WTC11 (cell line): ENCODE measurements around the gene COL19A1. TPM values are rescaled to one million over a fixed set of nuclear protein-coding genes. Genes with fewer than 3 reads are reported as not detected.

Experiments used
- ATAC-seq: fragments of 200-7000 bp; cut with Tn5 transposase; 2 replicates; pipeline ENCODE4 v1.10.0; 2021; ENCODE audit warnings: mild to moderate bottlenecking, moderate library complexity
- CTCF ChIA-PET: fragments of 300-600 bp; sonication (Branson Sonifier 250); formaldehyde crosslinking; loops from one replicate; lab custom pipeline; 2021; ENCODE audit warnings: antibody characterized with exemption; lab: Charles Lee
- POLR2A ChIA-PET: fragments of 350-600 bp; sonication (Branson Sonifier 250); formaldehyde crosslinking; loops from one replicate; lab custom pipeline; 2021; ENCODE audit warnings: antibody characterized with exemption; lab: Charles Lee
- DNase-seq: peaks from one replicate; pipeline ENCODE4 v3.0.0; 2021; ENCODE audit warnings: low spot score
- H3K27ac Mint-ChIP-seq: 2 replicates; pipeline ENCODE4 v1.8.0; 2021; ENCODE audit warnings: mixed read lengths
- H3K27me3 Mint-ChIP-seq: 2 replicates; pipeline ENCODE4 v1.8.0; 2021; ENCODE audit warnings: low read depth, mild to moderate bottlenecking, moderate library complexity, mixed read lengths
- H3K36me3 Mint-ChIP-seq: 2 replicates; pipeline ENCODE4 v1.8.0; 2021; ENCODE audit warnings: mixed read lengths
- H3K4me1 Mint-ChIP-seq: 2 replicates; pipeline ENCODE4 v1.8.0; 2022; ENCODE audit warnings: mixed read lengths
- H3K4me3 Mint-ChIP-seq: 2 replicates; pipeline ENCODE4 v1.8.0; 2021; ENCODE audit warnings: mild to moderate bottlenecking, moderate library complexity, mixed read lengths
- H3K9me3 Mint-ChIP-seq: 2 replicates; pipeline ENCODE4 v1.8.0; 2021; ENCODE audit warnings: mixed read lengths
- AFF4 ChIP-seq: sonication (generic); formaldehyde crosslinking; IDR thresholded peaks from 2 replicates; pipeline ENCODE4 v1.8.1; 2023; ENCODE audit warnings: mild to moderate bottlenecking, missing genetic modification reagents, borderline replicate concordance
- CREM ChIP-seq: sonication (generic); formaldehyde crosslinking; IDR thresholded peaks from 2 replicates; pipeline ENCODE4 v1.8.1; 2022; ENCODE audit warnings: mild to moderate bottlenecking, missing genetic modification reagents, moderate library complexity
- E2F1 ChIP-seq: sonication (generic); formaldehyde crosslinking; IDR thresholded peaks from 2 replicates; pipeline ENCODE4 v1.8.0; 2022; ENCODE audit warnings: mild to moderate bottlenecking, missing genetic modification reagents
- ELF4 ChIP-seq: sonication (generic); formaldehyde crosslinking; IDR thresholded peaks from 2 replicates; pipeline ENCODE4 v1.8.1; 2022; ENCODE audit warnings: low read depth, mild to moderate bottlenecking, moderate library complexity, missing genetic modification reagents
- KAT7 ChIP-seq: sonication (generic); formaldehyde crosslinking; IDR thresholded peaks from 2 replicates; pipeline ENCODE4 v1.8.1; 2023; ENCODE audit warnings: missing genetic modification reagents, mild to moderate bottlenecking, borderline replicate concordance
- MXD4 ChIP-seq: fragments of 250-450 bp; sonication (Bioruptor Pico); IDR thresholded peaks from 2 replicates; pipeline ENCODE4 v1.8.0; 2021; ENCODE audit warnings: mild to moderate bottlenecking, moderate library complexity, borderline replicate concordance
- NR2C2 ChIP-seq: sonication (generic); formaldehyde crosslinking; IDR thresholded peaks from 2 replicates; pipeline ENCODE4 v1.8.0; 2022; ENCODE audit warnings: mild to moderate bottlenecking, missing genetic modification reagents
- PRDM15 ChIP-seq: sonication (generic); formaldehyde crosslinking; IDR thresholded peaks from 2 replicates; pipeline ENCODE4 v1.8.0; 2022; ENCODE audit warnings: missing genetic modification reagents
- ZNF219 ChIP-seq: sonication (generic); formaldehyde crosslinking; IDR thresholded peaks from 2 replicates; pipeline ENCODE4 v1.8.0; 2023; ENCODE audit warnings: missing genetic modification reagents, mild to moderate bottlenecking, borderline replicate concordance
- ZNF512 ChIP-seq: sonication (generic); formaldehyde crosslinking; IDR thresholded peaks from 2 replicates; pipeline ENCODE4 v1.8.1; 2022; ENCODE audit warnings: missing genetic modification reagents, borderline replicate concordance
- ZSCAN18 ChIP-seq: fragments of 250-450 bp; sonication (Bioruptor Pico); IDR thresholded peaks from 2 replicates; pipeline ENCODE4 v2.1.2; 2022; ENCODE audit warnings: mild to moderate bottlenecking, moderate library complexity
- total RNA-seq: library from RNA; stranded (reverse); gene quantifications from 3 replicates; pipeline ENCODE4 v1.2.3, GENCODE V29; 2021
- TF ChIP-seq, protein P1 (sequence below): sonication (generic); formaldehyde crosslinking; IDR thresholded peaks from 2 replicates; pipeline ENCODE4 v1.8.0; 2023; ENCODE audit warnings: missing genetic modification reagents, mild to moderate bottlenecking, borderline replicate concordance
- TF ChIP-seq, protein P2 (sequence below): sonication (generic); formaldehyde crosslinking; IDR thresholded peaks from 2 replicates; pipeline ENCODE4 v1.8.1; 2022; ENCODE audit warnings: mild to moderate bottlenecking, moderate library complexity, missing genetic modification reagents
- TF ChIP-seq, protein P3 (sequence below): sonication (generic); formaldehyde crosslinking; IDR thresholded peaks from 2 replicates; pipeline ENCODE4 v1.8.1; 2023; ENCODE audit warnings: mild to moderate bottlenecking, missing genetic modification reagents, moderate library complexity
- TF ChIP-seq, protein P4 (sequence below): sonication (generic); formaldehyde crosslinking; IDR thresholded peaks from 2 replicates; pipeline ENCODE4 v1.8.1; 2022; ENCODE audit warnings: low read depth, mild to moderate bottlenecking, moderate library complexity, missing genetic modification reagents, borderline replicate concordance
- TF ChIP-seq, protein P5 (sequence below): fragments of 250-450 bp; sonication (Bioruptor Pico); IDR thresholded peaks from 2 replicates; pipeline ENCODE4 v1.9.0; 2021; ENCODE audit warnings: mild to moderate bottlenecking

COL19A1 gene
- total RNA-seq, 1 experiment from 2014 or later, result not detected

GRCh38 chr6:69825904-69826303, 40.5 kb upstream of the COL19A1 start:
- DNase-seq, result no peak
- Mint-ChIP-seq H3K36me3 (no peaks in the 10 kb centered on the region), H3K27me3 (no peaks in the 10 kb centered on the region), H3K9me3 (no peaks in the 10 kb centered on the region), H3K4me3 (no peak overlapping the region), H3K4me1 (peaks cover 13% of the 10 kb centered on the region), H3K27ac (no peak overlapping the region)
- ChIA-PET CTCF (no interaction called here), POLR2A (no interaction called here)
- ATAC-seq, result no peak
- TF ChIP-seq, protein P1, sequence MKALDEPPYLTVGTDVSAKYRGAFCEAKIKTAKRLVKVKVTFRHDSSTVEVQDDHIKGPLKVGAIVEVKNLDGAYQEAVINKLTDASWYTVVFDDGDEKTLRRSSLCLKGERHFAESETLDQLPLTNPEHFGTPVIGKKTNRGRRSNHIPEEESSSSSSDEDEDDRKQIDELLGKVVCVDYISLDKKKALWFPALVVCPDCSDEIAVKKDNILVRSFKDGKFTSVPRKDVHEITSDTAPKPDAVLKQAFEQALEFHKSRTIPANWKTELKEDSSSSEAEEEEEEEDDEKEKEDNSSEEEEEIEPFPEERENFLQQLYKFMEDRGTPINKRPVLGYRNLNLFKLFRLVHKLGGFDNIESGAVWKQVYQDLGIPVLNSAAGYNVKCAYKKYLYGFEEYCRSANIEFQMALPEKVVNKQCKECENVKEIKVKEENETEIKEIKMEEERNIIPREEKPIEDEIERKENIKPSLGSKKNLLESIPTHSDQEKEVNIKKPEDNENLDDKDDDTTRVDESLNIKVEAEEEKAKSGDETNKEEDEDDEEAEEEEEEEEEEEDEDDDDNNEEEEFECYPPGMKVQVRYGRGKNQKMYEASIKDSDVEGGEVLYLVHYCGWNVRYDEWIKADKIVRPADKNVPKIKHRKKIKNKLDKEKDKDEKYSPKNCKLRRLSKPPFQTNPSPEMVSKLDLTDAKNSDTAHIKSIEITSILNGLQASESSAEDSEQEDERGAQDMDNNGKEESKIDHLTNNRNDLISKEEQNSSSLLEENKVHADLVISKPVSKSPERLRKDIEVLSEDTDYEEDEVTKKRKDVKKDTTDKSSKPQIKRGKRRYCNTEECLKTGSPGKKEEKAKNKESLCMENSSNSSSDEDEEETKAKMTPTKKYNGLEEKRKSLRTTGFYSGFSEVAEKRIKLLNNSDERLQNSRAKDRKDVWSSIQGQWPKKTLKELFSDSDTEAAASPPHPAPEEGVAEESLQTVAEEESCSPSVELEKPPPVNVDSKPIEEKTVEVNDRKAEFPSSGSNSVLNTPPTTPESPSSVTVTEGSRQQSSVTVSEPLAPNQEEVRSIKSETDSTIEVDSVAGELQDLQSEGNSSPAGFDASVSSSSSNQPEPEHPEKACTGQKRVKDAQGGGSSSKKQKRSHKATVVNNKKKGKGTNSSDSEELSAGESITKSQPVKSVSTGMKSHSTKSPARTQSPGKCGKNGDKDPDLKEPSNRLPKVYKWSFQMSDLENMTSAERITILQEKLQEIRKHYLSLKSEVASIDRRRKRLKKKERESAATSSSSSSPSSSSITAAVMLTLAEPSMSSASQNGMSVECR, result no peak
- TF ChIP-seq AFF4 (CRISPR knock-in tag) (no peak), MXD4 (CRISPR knock-in tag) (no peak), CREM (no peak), E2F1 (CRISPR knock-in tag) (no peak), KAT7 (CRISPR knock-in tag) (no peak), ZNF512 (no peak), NR2C2 (no peak), ZNF219 (CRISPR knock-in tag) (no peak), ELF4 (CRISPR knock-in tag) (no peak), ZSCAN18 (CRISPR knock-in tag) (no peak), PRDM15 (CRISPR knock-in tag) (no peak)
- TF ChIP-seq, protein P2, sequence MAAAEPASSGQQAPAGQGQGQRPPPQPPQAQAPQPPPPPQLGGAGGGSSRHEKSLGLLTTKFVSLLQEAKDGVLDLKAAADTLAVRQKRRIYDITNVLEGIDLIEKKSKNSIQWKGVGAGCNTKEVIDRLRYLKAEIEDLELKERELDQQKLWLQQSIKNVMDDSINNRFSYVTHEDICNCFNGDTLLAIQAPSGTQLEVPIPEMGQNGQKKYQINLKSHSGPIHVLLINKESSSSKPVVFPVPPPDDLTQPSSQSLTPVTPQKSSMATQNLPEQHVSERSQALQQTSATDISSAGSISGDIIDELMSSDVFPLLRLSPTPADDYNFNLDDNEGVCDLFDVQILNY, result no peak
- TF ChIP-seq, protein P3, sequence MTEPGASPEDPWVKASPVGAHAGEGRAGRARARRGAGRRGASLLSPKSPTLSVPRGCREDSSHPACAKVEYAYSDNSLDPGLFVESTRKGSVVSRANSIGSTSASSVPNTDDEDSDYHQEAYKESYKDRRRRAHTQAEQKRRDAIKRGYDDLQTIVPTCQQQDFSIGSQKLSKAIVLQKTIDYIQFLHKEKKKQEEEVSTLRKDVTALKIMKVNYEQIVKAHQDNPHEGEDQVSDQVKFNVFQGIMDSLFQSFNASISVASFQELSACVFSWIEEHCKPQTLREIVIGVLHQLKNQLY, result no peak
- TF ChIP-seq, protein P4, sequence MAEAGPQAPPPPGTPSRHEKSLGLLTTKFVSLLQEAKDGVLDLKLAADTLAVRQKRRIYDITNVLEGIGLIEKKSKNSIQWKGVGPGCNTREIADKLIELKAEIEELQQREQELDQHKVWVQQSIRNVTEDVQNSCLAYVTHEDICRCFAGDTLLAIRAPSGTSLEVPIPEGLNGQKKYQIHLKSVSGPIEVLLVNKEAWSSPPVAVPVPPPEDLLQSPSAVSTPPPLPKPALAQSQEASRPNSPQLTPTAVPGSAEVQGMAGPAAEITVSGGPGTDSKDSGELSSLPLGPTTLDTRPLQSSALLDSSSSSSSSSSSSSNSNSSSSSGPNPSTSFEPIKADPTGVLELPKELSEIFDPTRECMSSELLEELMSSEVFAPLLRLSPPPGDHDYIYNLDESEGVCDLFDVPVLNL (CRISPR knock-in tag), result no peak
- TF ChIP-seq, protein P5, sequence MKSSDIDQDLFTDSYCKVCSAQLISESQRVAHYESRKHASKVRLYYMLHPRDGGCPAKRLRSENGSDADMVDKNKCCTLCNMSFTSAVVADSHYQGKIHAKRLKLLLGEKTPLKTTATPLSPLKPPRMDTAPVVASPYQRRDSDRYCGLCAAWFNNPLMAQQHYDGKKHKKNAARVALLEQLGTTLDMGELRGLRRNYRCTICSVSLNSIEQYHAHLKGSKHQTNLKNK, result no peak
